Calu3 (cell line): ENCODE data around the gene TCF7L2. TPM values are rescaled to one million over a fixed set of nuclear protein-coding genes. Genes with fewer than 3 reads are reported as not detected.

Experiments used
- BruUV-seq: library from RNA; stranded (reverse); fragments of 400-500 nt; replicated peaks from 2 replicates; lab custom pipeline; 2021; lab: Mats Ljungman, UMichigan
- CTCF ChIA-PET: fragments of 300-600 bp; sonication (Branson Sonifier 250); formaldehyde crosslinking; loops from one replicate; lab custom pipeline; 2022; ENCODE audit warnings: antibody characterized with exemption; lab: Charles Lee
- DNase-seq: peaks from one replicate; pipeline ENCODE4 v3.0.0; 2022
- H3K27ac Mint-ChIP-seq: one replicate; pipeline ENCODE4 v1.8.0; 2022; ENCODE audit warnings: mixed read lengths; ENCODE audit not compliant: unreplicated experiment
- H3K27me3 Mint-ChIP-seq: one replicate; pipeline ENCODE4 v1.8.0; 2022; ENCODE audit warnings: mixed read lengths; ENCODE audit not compliant: unreplicated experiment
- H3K36me3 Mint-ChIP-seq: one replicate; pipeline ENCODE4 v1.8.0; 2022; ENCODE audit warnings: mild to moderate bottlenecking, moderate library complexity, mixed read lengths; ENCODE audit not compliant: insufficient read depth, unreplicated experiment
- H3K4me1 Mint-ChIP-seq: one replicate; pipeline ENCODE4 v1.8.0; 2022; ENCODE audit warnings: mild to moderate bottlenecking, low read depth, mixed read lengths; ENCODE audit not compliant: unreplicated experiment
- H3K4me3 Mint-ChIP-seq: one replicate; pipeline ENCODE4 v1.8.0; 2022; ENCODE audit warnings: mild to moderate bottlenecking, low read depth, moderate library complexity, mixed read lengths; ENCODE audit not compliant: unreplicated experiment
- H3K9me3 Mint-ChIP-seq: one replicate; pipeline ENCODE4 v1.8.0; 2022; ENCODE audit warnings: low read depth, mixed read lengths; ENCODE audit not compliant: unreplicated experiment
- CTCF ChIP-seq: fragments of 200-600 bp; IDR thresholded peaks from one replicate; pipeline ENCODE4 v1.8.0; 2022; ENCODE audit warnings: antibody characterized with exemption; ENCODE audit not compliant: unreplicated experiment
- intact Hi-C: fragments of 100-400 bp; cut with micrococcal nuclease; formaldehyde crosslinking; loops from one replicate; pipeline ENCODE4 v1.10.0; 2022; ENCODE audit not compliant: unreplicated experiment
- total RNA-seq: library from RNA; stranded (reverse); gene quantifications from 2 replicates; pipeline ENCODE4 v1.2.3, GENCODE V29; 2022

Gene TCF7L2
- total RNA-seq, 1 experiment from 2014 or later, result 36.6 TPM

DNA sequence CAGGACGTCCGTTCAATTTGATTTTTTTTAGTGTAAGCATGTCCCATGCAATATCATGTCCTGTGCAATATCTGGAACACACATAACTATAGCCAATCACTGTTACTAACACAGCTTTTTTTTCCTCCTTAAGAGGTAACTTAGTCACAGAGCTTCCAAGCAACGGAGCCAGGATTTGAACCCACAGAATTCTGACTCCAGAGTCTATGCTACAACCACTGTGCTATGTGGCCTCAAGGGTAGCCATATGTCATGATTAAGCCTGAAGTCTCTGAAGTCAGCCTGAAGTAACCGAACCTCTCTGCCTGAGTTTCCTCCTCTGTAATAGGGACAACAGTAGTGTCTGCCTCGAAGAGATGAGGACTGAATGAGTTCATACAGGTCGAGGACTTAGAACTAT is 42.2 kb upstream of the TCF7L2 start:
- DNase-seq, result no peak
- no peak overlapping the region for H3K27ac Mint-ChIP-seq
- peaks cover 3% of the 10 kb centered on the region for H3K9me3 Mint-ChIP-seq
- H3K27me3 Mint-ChIP-seq, result no peaks in the 10 kb centered on the region
- intact Hi-C loops, result no loop called here
- H3K4me1 Mint-ChIP-seq, result no peaks in the 10 kb centered on the region
- CTCF ChIA-PET, result interaction anchor here (0.7 kb wide), 1 partner anchor 9 kb away, joined by 3 read pairs; no protein-coding TSS in a partner anchor
- H3K36me3 Mint-ChIP-seq, result peaks cover 4% of the 10 kb centered on the region
- TF ChIP-seq CTCF, result no peak
- H3K4me3 Mint-ChIP-seq, result no peak overlapping the region
- BruUV-seq, result no TSS peak

GRCh38 chr10:112911206-112911605 is 38.8 kb upstream of the TCF7L2 start:
- Mint-ChIP-seq H3K27me3 (no peaks in the 10 kb centered on the region), H3K4me1 (peaks cover 16% of the 10 kb centered on the region), H3K27ac (no peak overlapping the region), H3K4me3 (no peak overlapping the region), H3K36me3 (no peaks in the 10 kb centered on the region), H3K9me3 (peaks cover 2% of the 10 kb centered on the region)
- intact Hi-C loops, result loop anchor here (10.0 kb wide), 1 partner anchor 66 kb away; no protein-coding TSS in a partner anchor
- CTCF ChIA-PET, result no interaction called here
- no peak for DNase-seq
- TF ChIP-seq CTCF, result no peak
- no TSS peak for BruUV-seq

- no TSS peak for BruUV-seq
- Mint-ChIP-seq H3K9me3 (peaks cover 2% of the 10 kb centered on the region), H3K27ac (no peak overlapping the region), H3K4me3 (no peak overlapping the region), H3K4me1 (peaks cover 24% of the 10 kb centered on the region), H3K36me3 (no peaks in the 10 kb centered on the region), H3K27me3 (no peaks in the 10 kb centered on the region)
- TF ChIP-seq CTCF, result no peak
- DNase-seq, result no peak
- intact Hi-C loops, result loop anchor here (10.0 kb wide), 1 partner anchor 68 kb away; no protein-coding TSS in a partner anchor
- CTCF ChIA-PET, result no interaction called here
Measured at GRCh38 chr10:112912410-112912928, 37.6 kb upstream of the TCF7L2 start.

- H3K9me3 Mint-ChIP-seq, result peaks cover 2% of the 10 kb centered on the region
- DNase-seq, result no peak
- TF ChIP-seq CTCF, result no peak
- no TSS peak for BruUV-seq
- no peak overlapping the region for H3K27ac Mint-ChIP-seq
- H3K36me3 Mint-ChIP-seq, result no peaks in the 10 kb centered on the region
- CTCF ChIA-PET, result no interaction called here
- intact Hi-C loops, result loop anchor here (10.0 kb wide), 1 partner anchor 68 kb away; no protein-coding TSS in a partner anchor
- no peaks in the 10 kb centered on the region for H3K27me3 Mint-ChIP-seq
- H3K4me3 Mint-ChIP-seq, result no peak overlapping the region
- peaks cover 24% of the 10 kb centered on the region for H3K4me1 Mint-ChIP-seq
Measured at GRCh38 chr10:112913255-112913654, 36.8 kb upstream of the TCF7L2 start.
